GM19035 (cell line): ENCODE measurements around the gene PCDHA8.
"Not testable (repeated sequence)": the region's sequence is repeated elsewhere in the genome, so short reads cannot be mapped to it uniquely, and the experiment has no call there.

Experiments used
- ATAC-seq: cut with Tn5 transposase; IDR thresholded peaks from one replicate; pipeline ENCODE4 v1.9.1; 2021; ENCODE audit not compliant: unreplicated experiment

Gene PCDHA8

DNA sequence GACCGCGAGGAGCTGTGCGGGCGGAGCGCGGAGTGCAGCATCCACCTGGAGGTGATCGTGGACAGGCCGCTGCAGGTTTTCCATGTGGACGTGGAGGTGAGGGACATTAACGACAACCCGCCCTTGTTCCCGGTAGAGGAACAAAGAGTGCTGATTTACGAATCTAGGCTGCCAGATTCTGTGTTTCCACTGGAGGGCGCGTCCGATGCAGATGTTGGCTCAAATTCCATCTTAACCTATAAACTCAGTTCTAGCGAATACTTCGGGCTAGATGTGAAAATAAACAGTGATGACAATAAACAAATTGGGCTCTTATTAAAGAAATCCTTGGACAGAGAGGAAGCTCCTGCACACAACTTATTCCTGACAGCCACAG lies 12.6 kb upstream of the PCDHA8 start:
- ATAC-seq: no peak

DNA sequence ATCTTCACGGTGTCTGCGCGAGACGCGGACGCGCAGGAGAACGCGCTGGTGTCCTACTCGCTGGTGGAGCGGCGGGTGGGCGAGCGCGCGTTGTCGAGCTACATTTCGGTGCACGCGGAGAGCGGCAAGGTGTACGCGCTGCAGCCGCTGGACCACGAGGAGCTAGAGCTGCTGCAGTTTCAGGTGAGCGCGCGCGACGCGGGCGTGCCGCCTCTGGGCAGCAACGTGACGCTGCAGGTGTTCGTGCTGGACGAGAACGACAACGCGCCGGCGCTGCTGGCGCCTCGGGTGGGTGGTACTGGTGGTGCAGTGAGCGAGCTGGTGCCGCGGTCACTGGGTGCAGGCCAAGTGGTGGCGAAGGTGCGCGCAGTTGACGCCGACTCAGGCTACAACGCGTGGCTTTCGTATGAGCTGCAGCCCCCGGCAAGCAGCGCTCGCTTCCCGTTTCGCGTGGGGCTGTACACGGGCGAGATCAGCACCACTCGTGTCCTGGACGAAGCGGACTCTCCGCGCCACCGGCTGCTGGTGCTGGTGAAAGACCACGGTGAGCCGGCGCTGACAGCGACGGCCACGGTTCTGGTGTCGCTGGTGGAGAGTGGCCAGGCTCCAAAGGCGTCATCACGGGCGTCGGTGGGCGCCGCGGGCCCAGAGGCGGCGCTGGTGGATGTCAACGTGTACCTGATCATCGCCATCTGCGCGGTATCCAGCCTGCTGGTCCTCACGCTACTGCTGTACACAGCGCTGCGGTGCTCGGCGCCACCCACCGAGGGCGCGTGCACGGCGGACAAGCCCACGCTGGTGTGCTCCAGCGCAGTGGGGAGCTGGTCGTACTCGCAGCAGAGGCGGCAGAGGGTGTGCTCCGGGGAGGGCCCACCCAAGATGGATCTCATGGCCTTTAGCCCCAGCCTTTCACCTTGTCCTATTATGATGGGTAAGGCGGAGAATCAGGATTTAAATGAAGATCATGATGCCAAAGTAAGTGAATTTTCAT lies 11.2 kb upstream of the PCDHA8 start:
- ATAC-seq: not testable (repeated sequence)

DNA sequence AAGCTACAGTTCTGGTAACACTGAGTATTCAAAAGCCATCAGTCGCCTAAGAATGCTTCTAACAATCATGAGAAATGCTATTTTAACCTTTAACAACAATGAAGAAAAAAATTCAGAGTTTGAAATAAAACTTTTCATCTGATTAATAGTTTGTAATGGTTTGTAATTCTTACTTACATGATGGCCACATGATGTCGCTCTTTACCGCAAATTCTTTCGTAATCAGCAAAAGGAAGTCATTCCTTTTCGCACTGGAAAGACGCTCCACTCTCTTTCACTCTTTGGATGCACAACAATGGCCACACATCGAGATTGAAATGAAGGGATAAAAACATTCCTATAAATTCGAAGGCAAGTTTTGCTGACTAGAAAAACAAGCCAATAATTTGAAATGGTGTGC lies 7.0 kb upstream of the PCDHA8 start, which contains the start of gene PCDHA7:
PCDHA7 (plus strand) TSS at position 277 of the 400 bp plus-strand sequence; CDS start at position 392, 115 bp downstream.
- ATAC-seq: no peak

DNA sequence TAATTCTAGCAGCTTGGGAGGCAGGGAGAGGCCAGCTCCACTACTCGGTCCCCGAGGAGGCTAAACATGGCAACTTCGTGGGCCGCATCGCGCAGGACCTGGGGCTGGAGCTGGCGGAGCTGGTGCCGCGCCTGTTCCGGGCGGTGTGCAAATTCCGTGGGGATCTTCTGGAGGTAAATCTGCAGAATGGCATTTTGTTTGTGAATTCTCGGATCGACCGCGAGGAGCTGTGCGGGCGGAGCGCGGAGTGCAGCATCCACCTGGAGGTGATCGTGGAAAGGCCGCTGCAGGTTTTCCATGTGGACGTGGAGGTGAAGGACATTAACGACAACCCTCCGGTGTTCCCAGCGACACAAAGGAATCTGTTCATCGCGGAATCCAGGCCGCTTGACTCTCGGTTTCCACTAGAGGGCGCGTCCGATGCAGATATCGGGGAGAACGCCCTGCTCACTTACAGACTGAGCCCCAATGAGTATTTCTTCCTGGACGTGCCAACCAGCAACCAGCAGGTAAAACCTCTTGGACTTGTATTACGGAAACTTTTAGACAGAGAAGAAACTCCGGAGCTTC lies 6.5 kb upstream of the PCDHA8 start:
- not testable (repeated sequence) for ATAC-seq

DNA sequence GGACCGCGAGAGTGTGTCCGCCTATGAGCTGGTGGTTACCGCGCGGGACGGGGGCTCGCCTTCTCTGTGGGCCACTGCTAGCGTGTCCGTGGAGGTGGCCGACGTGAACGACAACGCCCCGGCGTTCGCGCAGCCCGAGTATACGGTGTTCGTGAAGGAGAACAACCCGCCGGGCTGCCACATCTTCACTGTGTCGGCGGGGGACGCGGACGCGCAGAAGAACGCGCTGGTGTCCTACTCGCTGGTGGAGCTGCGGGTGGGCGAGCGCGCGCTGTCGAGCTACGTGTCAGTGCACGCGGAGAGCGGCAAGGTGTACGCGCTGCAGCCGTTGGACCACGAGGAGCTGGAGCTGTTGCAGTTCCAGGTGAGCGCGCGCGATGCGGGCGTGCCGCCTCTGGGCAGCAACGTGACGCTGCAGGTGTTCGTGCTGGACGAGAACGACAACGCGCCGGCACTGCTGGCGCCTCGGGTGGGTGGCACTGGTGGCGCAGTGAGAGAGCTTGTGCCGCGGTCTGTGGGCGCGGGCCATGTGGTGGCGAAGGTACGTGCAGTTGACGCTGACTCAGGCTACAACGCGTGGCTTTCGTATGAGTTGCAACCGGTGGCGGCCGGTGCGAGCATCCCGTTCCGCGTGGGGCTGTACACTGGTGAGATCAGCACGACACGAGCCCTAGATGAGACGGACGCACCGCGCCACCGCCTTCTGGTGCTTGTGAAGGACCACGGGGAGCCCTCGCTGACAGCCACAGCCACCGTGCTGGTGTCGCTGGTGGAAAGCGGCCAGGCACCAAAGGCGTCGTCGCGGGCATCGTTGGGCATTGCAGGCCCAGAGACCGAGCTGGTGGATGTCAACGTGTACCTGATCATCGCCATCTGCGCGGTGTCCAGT lies 5.1 kb upstream of the PCDHA8 start:
- ATAC-seq: no peak

DNA sequence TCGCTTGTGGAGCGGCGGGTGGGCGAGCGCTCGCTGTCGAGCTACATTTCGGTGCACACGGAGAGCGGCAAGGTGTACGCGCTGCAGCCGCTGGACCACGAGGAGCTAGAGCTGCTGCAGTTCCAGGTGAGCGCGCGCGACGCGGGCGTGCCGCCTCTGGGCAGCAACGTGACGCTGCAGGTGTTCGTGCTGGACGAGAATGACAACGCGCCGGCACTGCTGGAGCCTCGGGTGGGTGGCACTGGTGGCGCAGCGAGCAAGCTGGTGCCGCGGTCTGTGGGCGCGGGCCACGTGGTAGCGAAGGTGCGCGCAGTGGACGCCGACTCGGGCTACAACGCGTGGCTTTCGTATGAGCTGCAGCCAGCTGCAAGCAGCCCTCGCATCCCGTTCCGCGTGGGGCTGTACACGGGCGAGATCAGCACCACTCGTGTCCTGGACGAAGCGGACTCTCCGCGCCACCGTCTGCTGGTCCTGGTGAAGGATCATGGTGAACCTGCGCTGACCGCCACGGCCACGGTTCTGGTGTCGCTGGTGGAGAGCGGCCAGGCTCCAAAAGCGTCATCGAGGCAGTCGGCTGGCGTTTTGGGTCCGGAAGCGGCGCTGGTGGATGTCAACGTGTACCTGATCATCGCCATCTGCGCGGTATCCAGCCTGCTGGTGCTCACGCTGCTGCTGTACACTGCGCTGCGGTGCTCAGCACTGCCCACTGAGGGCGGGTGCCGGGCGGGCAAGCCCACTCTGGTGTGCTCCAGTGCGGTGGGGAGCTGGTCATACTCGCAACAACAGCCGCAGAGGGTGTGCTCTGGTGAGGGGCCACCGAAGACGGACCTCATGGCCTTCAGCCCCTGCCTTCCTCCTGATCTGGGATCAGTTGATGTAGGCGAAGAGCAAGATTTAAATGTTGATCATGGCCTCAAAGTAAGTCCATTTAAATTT lies 2.1 kb downstream of the PCDHA8 start:
- no peak for ATAC-seq

DNA sequence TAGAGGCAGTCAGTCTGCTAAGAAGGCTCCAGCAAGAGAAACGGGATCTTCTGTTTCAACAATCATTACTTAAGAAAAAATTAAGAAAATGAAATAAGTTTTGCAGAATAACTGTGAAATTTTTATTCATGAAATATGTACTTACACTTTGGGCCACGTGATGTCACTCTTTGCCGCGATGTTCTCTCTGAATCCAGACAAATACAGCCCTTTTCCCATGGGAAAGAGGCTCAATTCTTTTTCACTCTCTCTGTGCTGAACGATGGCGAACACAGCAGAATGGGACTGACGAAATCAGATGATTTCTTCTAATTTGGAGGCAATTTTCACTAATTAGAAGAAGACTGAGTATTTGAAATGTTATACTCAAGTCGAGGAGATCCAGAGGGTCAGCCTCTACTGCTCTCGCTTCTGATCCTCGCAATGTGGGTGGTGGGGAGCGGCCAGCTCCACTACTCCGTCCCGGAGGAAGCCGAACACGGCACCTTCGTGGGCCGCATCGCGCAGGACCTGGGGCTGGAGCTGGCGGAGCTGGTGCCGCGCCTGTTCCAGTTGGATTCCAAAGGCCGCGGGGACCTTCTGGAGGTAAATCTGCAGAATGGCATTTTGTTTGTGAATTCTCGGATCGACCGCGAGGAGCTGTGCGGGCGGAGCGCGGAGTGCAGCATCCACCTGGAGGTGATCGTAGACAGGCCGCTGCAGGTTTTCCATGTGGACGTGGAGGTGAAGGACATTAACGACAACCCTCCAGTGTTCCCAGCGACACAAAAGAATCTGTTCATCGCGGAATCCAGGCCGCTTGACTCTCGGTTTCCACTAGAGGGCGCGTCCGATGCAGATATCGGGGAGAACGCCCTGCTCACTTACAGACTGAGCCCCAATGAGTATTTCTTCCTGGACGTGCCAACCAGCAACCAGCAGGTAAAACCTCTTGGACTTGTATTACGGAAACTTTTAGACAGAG lies 7.4 kb downstream of the PCDHA8 start, which contains the start of gene PCDHA9:
PCDHA9 (plus strand) TSS at position 244 of the 964 bp plus-strand sequence; CDS start at position 358, 114 bp downstream.
- ATAC-seq: not testable (repeated sequence)

DNA sequence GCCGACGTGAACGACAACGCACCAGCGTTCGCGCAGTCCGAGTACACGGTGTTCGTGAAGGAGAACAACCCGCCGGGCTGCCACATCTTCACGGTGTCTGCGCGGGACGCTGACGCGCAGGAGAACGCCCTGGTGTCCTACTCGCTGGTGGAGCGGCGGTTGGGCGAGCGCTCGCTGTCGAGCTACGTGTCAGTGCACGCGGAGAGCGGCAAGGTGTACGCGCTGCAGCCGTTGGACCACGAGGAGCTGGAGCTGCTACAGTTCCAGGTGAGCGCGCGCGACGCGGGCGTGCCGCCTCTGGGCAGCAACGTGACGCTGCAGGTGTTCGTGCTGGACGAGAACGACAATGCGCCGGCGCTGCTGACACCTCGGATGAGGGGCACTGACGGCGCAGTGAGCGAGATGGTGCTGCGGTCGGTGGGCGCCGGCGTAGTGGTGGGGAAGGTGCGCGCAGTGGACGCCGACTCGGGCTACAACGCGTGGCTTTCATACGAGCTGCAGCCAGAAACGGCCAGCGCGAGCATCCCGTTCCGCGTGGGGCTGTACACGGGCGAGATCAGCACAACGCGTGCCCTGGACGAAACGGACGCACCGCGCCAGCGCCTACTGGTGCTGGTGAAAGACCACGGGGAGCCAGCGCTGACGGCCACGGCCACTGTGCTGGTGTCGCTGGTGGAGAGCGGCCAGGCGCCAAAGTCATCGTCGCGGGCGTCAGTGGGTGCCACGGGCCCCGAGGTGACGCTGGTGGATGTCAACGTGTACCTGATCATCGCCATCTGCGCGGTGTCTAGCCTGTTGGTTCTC lies 9.0 kb downstream of the PCDHA8 start:
- ATAC-seq: not testable (repeated sequence)

DNA sequence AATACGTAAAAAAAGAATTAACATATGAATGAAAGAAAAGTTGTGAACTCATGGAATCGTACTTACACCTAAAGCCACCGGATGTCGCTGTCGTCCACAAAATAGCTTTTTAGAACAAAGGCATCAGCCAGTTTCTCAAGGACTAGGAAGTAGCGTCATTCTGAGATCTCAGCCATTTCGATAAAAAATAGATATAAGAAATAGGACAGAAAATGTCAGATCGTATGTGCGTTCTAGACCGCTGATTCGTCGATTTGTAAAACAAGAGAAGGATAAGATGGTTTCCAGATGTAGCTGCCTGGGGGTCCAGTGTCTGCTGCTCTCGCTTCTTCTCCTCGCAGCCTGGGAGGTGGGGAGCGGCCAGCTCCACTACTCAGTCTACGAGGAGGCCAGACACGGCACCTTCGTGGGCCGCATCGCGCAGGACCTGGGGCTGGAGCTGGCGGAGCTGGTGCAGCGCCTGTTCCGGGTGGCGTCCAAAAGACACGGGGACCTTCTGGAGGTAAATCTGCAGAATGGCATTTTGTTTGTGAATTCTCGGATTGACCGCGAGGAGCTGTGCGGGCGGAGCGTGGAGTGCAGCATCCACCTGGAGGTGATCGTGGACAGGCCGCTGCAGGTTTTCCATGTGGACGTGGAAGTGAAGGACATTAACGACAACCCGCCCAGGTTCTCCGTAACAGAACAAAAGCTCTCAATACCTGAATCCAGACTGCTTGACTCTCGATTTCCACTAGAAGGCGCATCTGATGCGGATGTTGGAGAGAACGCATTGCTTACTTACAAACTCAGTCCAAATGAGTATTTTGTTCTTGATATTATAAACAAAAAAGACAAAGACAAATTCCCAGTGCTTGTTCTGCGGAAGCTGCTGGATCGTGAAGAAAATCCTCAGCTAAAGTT lies 15.0 kb downstream of the PCDHA8 start, which contains the start of gene PCDHA10:
PCDHA10 (plus strand) TSS at position 126 of the 903 bp plus-strand sequence; CDS start at position 278, 152 bp downstream.
- ATAC-seq: no peak

DNA sequence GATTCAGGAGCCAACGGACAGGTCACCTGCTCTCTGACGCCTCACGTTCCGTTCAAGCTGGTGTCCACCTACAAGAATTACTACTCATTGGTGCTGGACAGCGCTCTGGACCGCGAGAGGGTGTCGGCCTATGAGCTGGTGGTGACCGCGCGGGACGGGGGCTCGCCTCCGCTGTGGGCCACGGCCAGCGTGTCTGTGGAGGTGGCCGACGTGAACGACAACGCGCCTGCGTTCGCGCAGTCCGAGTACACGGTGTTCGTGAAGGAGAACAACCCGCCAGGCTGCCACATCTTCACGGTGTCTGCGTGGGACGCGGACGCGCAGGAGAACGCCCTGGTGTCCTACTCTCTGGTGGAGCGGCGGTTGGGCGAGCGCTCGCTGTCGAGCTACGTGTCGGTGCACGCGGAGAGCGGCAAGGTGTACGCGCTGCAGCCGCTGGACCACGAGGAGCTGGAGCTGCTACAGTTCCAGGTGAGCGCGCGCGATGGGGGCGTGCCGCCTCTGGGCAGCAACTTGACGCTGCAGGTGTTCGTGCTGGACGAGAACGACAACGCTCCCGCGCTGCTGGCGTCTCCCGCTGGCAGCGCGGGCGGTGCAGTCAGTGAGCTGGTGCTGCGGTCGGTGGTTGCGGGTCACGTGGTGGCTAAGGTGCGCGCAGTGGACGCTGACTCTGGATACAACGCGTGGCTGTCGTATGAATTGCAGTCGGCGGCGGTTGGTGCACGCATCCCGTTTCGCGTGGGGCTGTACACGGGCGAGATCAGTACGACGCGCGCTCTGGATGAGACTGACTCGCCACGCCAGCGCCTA lies 16.4 kb downstream of the PCDHA8 start:
- ATAC-seq: no peak

DNA sequence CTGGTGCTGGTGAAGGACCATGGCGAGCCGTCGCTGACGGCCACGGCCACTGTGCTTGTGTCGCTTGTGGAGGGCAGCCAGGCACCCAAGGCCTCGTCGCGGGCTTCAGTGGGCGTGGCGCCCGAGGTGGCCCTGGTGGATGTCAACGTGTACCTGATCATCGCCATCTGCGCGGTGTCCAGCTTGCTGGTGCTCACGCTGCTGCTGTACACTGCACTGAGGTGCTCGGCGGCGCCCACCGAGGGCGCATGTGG lies 16.9 kb downstream of the PCDHA8 start:
- ATAC-seq: no peak

DNA sequence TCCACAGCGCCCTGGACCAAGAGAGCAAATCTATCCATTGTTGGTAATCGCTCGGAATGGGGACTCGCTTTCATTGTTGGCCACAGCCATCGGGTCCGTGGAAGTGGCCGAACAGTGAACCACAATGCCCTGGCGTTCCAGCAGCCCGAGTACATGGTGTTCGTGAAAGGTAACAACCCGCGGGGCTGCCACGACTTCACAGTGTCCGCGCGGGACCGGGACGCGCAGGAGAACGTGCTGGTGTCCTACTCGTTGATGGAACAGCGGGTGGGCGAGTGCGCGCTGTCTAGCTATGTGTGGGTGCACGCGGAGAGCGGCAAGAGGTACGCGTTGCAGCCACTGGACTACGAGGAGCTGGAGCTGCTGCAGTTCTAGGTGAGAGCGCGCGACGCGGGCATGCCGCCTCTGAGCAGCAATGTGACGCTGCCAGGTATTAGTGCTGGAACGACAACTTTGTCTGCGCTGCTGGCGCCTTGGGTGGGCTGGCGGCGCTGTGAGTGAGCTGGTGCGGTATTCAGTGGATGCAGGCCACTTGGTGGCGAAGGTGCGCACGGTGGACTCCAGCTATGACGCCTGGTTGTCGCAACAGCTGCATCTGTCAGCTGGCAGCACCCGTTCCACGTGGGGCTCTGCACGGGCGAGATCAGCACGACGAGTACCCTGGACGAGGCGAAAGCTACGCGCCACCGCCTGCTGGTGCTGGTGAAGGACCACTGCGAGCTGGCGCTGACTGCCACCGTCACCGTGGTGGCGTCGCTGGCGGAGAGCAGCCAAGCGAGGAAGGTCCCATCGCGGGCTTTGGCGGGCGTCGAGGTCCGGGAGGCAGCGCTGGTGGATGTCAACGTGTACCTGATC lies 21.7 kb downstream of the PCDHA8 start:
- no peak for ATAC-seq

DNA sequence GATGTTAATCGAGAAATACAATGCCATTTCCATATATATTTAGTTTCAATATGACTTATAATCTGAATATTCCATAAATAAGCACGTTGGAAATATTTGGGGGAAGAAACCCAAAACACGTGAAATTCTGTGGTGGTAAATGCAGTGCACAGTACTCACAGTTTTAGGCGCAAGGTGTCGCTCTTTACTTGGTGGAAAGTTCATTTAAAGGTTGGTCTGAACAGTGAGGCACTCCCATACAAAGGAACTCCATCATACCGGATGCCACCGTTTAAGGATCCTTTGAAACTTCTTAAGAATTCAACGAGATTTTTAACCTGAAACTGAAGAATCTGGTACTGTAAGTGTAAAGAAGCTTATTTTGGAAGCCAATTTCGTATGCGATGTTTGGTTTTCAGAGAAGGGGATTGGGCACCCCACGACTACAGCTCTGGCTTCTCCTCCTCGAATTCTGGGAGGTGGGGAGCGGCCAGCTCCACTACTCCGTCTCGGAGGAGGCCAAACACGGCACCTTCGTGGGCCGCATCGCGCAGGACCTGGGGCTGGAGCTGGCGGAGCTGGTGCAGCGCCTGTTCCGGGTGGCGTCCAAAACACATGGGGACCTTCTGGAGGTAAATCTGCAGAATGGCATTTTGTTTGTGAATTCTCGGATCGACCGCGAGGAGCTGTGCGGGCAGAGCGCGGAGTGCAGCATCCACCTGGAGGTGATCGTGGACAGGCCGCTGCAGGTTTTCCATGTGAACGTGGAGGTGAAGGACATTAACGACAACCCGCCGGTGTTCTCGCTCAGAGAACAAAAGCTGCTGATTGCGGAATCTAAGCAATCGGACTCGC lies 28.0 kb downstream of the PCDHA8 start, which contains the start of gene PCDHA11:
PCDHA11 (plus strand) TSS at position 237 of the 834 bp plus-strand sequence; CDS start at position 384, 147 bp downstream.
- ATAC-seq: no peak

DNA sequence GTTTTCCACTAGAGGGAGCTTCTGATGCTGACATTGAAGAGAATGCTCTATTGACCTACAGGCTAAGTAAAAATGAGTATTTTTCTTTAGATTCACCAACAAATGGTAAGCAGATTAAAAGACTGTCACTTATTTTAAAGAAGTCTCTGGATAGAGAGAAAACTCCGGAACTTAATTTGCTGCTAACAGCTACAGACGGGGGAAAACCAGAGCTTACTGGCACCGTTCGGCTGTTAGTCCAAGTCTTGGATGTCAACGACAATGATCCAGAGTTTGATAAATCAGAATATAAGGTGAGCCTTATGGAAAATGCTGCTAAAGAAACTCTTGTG lies 28.5 kb downstream of the PCDHA8 start:
- no peak for ATAC-seq
